Smooth muscle cell (in vitro differentiated cells): ENCODE data around the gene TMEM165. TPM values are rescaled to one million over a fixed set of nuclear protein-coding genes. Genes with fewer than 3 reads are reported as not detected.

Experiments
- DNase-seq: peaks from one replicate; lab custom pipeline; 2025; ENCODE audit not compliant: unreplicated experiment; lab: John Stamatoyannopoulos, UW
- H2AFZ ChIP-seq: fragments of 200-600 bp; sonication (generic); 2 replicates; pipeline ENCODE4 v1.6.0; 2016; ENCODE audit warnings: antibody characterized with exemption, low read depth, mild to moderate bottlenecking
- H3F3A ChIP-seq: fragments of 200-600 bp; sonication (generic); 2 replicates; pipeline ENCODE4 v1.6.0; 2017; ENCODE audit warnings: antibody characterized with exemption, low read depth
- H3K27ac ChIP-seq: fragments of 200-600 bp; sonication (generic); 2 replicates; pipeline ENCODE4 v1.5.1; 2016; ENCODE audit warnings: low read depth, mild to moderate bottlenecking
- H3K27me3 ChIP-seq: fragments of 200-600 bp; sonication (generic); 2 replicates; pipeline ENCODE4 v1.6.1; 2016; ENCODE audit warnings: low read depth, mild to moderate bottlenecking
- H3K36me3 ChIP-seq: fragments of 200-600 bp; sonication (generic); 2 replicates; pipeline ENCODE4 v1.5.1; 2016; ENCODE audit warnings: low read depth
- H3K4me1 ChIP-seq: fragments of 200-600 bp; sonication (generic); 2 replicates; pipeline ENCODE4 v1.5.1; 2016; ENCODE audit warnings: low read depth
- H3K4me2 ChIP-seq: fragments of 200-600 bp; sonication (generic); 2 replicates; pipeline ENCODE4 v1.6.0; 2016; ENCODE audit warnings: mild to moderate bottlenecking
- H3K4me3 ChIP-seq: fragments of 200-600 bp; sonication (generic); 2 replicates; pipeline ENCODE4 v1.5.1; 2016; ENCODE audit warnings: mild to moderate bottlenecking
- H3K79me2 ChIP-seq: fragments of 200-600 bp; sonication (generic); 2 replicates; pipeline ENCODE4 v1.6.0; 2016; ENCODE audit warnings: low read depth, mild to moderate bottlenecking
- H3K9ac ChIP-seq: fragments of 200-600 bp; sonication (generic); 2 replicates; pipeline ENCODE4 v1.6.0; 2016; ENCODE audit warnings: low read depth
- H3K9me3 ChIP-seq: fragments of 200-600 bp; sonication (generic); replicated peaks from 2 replicates; pipeline ENCODE4 v1.5.1; 2016; ENCODE audit warnings: low read depth
- H4K20me1 ChIP-seq: fragments of 200-600 bp; sonication (generic); 2 replicates; pipeline ENCODE4 v1.6.0; 2016; ENCODE audit warnings: low read depth
- CTCF ChIP-seq: fragments of 200-600 bp; sonication (generic); IDR thresholded peaks from 2 replicates; pipeline ENCODE4 v1.5.1; 2017; ENCODE audit warnings: borderline replicate concordance, mild to moderate bottlenecking, antibody characterized with exemption; ENCODE audit not compliant: insufficient read depth, poor library complexity, severe bottlenecking
- WGBS: methylation state at CpG from one replicate; pipeline ENCODE4 v1.1.7; 2016; ENCODE audit warnings: low lambda C conversion rate; 5-methylcytosine and 5-hydroxymethylcytosine counted together
- polyA plus RNA-seq: library from polyadenylated mRNA; unstranded; fragments of >200 nt; fragmentation: Nextera tagmentation; extraction: Ambion mirVana; gene quantifications from 2 replicates; pipeline ENCODE4 v1.2.1, GENCODE V29; 2016
- total RNA-seq: library from RNA; depleted of rRNA; stranded (reverse); fragments of >200 nt; gene quantifications from 2 replicates; pipeline ENCODE4 v1.2.3, GENCODE V29; 2014

TMEM165 gene
- total and polyA plus RNA-seq, 2 experiments from 2014 or later, result 167 to 235 TPM

GRCh38 chr4:55447108-55447708 lies 51.5 kb downstream of the TMEM165 start:
- no peak for DNase-seq
- no peaks in the 10 kb centered on the region for H3K27me3 ChIP-seq
- no peak overlapping the region for H3K9ac ChIP-seq
- no peak overlapping the region for H2AFZ ChIP-seq
- no peaks in the 10 kb centered on the region for H3K4me1 ChIP-seq
- no peak for TF ChIP-seq CTCF
- no peak overlapping the region for H3K4me2 ChIP-seq
- H3K27ac ChIP-seq, result peak overlapping the region; percentile 91
- H3K36me3 ChIP-seq, result peaks cover 17% of the 10 kb centered on the region
- H3K4me3 ChIP-seq, result no peak overlapping the region
- H3F3A ChIP-seq, result no peaks in the 10 kb centered on the region
- 96% methylated on average over 9 of the region's 9 CpGs for WGBS
- H3K79me2 ChIP-seq, result no peaks in the 10 kb centered on the region
- no peaks in the 10 kb centered on the region for H4K20me1 ChIP-seq
- H3K9me3 ChIP-seq, result no peaks in the 10 kb centered on the region

GRCh38 chr4:55447831-55448230 lies 52.1 kb downstream of the TMEM165 start:
- H2AFZ ChIP-seq, result no peak overlapping the region
- no peaks in the 10 kb centered on the region for H3F3A ChIP-seq
- no peaks in the 10 kb centered on the region for H3K27me3 ChIP-seq
- H3K27ac ChIP-seq, result peak overlapping the region; percentile 91
- H3K9me3 ChIP-seq, result no peaks in the 10 kb centered on the region
- no peak for DNase-seq
- H4K20me1 ChIP-seq, result no peaks in the 10 kb centered on the region
- TF ChIP-seq CTCF, result no peak
- WGBS, result 94% methylated on average over 1 of the region's 1 CpG
- no peaks in the 10 kb centered on the region for H3K79me2 ChIP-seq
- H3K4me1 ChIP-seq, result no peaks in the 10 kb centered on the region
- no peak overlapping the region for H3K9ac ChIP-seq
- peaks cover 17% of the 10 kb centered on the region for H3K36me3 ChIP-seq
- no peak overlapping the region for H3K4me2 ChIP-seq
- H3K4me3 ChIP-seq, result no peak overlapping the region

DNA sequence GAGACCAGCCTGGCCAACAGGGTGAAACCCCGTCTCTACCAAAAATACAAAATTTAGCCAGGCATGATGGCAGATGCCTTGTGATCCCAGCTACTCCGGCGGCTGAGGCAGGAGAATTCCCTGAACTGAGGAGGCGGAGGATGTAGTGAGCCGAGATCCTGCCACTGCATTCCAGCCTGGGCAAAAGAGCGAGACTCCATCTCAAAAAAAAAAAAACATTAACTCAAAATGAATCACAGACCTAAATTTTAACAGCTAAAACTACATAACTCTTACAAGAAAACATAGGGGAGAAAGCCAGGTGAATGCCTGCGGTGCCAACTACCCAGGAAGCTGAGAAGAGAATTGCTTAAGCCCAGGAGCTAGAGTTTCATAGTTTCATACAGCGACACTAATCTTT lies 54.8 kb downstream of the TMEM165 start:
- Histone ChIP-seq H3F3A (no peaks in the 10 kb centered on the region), H4K20me1 (no peaks in the 10 kb centered on the region), H3K27ac (no peak overlapping the region), H3K4me3 (no peak overlapping the region), H3K79me2 (no peaks in the 10 kb centered on the region), H3K4me2 (no peak overlapping the region), H3K27me3 (no peaks in the 10 kb centered on the region), H3K9ac (no peak overlapping the region), H3K4me1 (no peaks in the 10 kb centered on the region), H3K9me3 (no peaks in the 10 kb centered on the region), H3K36me3 (peaks cover 20% of the 10 kb centered on the region), H2AFZ (no peak overlapping the region)
- no peak for TF ChIP-seq CTCF
- DNase-seq, result no peak
- 74% methylated on average over 8 of the region's 8 CpGs for WGBS

DNA sequence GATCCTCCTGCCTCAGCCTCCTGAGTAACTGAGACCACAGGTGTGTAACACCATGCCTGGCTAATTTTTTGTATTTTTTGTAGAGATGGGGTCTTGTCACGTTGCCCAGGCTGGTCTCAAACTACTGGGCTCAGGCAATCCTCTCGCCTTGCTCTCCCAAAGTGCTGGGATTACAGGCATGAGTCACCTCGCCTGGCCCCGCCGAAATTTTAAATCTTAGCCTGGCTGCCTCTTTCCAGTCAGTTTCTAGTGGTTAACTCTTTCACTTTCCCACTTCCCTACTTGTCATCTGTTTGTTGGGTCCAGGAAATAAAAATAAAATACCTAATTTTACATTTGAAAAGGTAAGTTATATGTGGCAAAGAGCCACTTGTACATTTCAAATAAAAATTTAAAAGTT lies 62.4 kb downstream of the TMEM165 start:
- Histone ChIP-seq H3K27ac (peak overlapping the region; percentile 7), H3K4me2 (peak overlapping the region; percentile 56), H3K27me3 (no peaks in the 10 kb centered on the region), H3K79me2 (no peaks in the 10 kb centered on the region), H3K36me3 (peaks cover under 1% of the 10 kb centered on the region), H3K9ac (no peak overlapping the region), H3K4me1 (no peaks in the 10 kb centered on the region), H2AFZ (no peak overlapping the region), H3K4me3 (no peak overlapping the region), H3K9me3 (no peaks in the 10 kb centered on the region), H4K20me1 (no peaks in the 10 kb centered on the region), H3F3A (no peaks in the 10 kb centered on the region)
- no peak for DNase-seq
- TF ChIP-seq CTCF, result no peak
- WGBS, result 17% methylated on average over 5 of the region's 5 CpGs
